SK-N-SH treated with all-trans-retinoic acid at 6 μM for 48 hours (cell line): ENCODE results near the gene ANKRD6.

Source experiments
- ATAC-seq: fragments of 200-7000 bp; cut with Tn5 transposase; 3 replicates; pipeline ENCODE4 v1.9.1; 2020; ENCODE audit warnings: mild to moderate bottlenecking, moderate library complexity
- ARNTL ChIP-seq: fragments of 450-650 bp; formaldehyde crosslinking; IDR thresholded peaks from 2 replicates; pipeline ENCODE4 v1.5.0; 2020; ENCODE audit warnings: low read depth, mild to moderate bottlenecking, moderate library complexity, borderline replicate concordance
- BACH2 ChIP-seq: fragments of 250-450 bp; sonication (Bioruptor Pico); IDR thresholded peaks from 2 replicates; pipeline ENCODE4 v1.9.0; 2021; ENCODE audit warnings: mild to moderate bottlenecking, borderline replicate concordance
- CSDC2 ChIP-seq: fragments of 250-450 bp; sonication (Bioruptor Pico); IDR thresholded peaks from 2 replicates; pipeline ENCODE4 v1.5.0; 2020; ENCODE audit warnings: mild to moderate bottlenecking, moderate library complexity
- OSR1 ChIP-seq: fragments of 250-450 bp; sonication (Bioruptor Pico); IDR thresholded peaks from 2 replicates; pipeline ENCODE4 v1.8.0; 2022; ENCODE audit warnings: moderate library complexity, mild to moderate bottlenecking, inconsistent platforms
- RARB ChIP-seq: fragments of 250-450 bp; sonication (Bioruptor Pico); IDR thresholded peaks from 2 replicates; pipeline ENCODE4 v1.8.0; 2021; ENCODE audit warnings: mild to moderate bottlenecking, moderate library complexity
- SNAI2 ChIP-seq: fragments of 250-450 bp; sonication (Bioruptor Pico); IDR thresholded peaks from 2 replicates; pipeline ENCODE4 v1.5.0; 2020; ENCODE audit warnings: mild to moderate bottlenecking, moderate library complexity
- TOX ChIP-seq: fragments of 250-450 bp; sonication (Bioruptor Pico); IDR thresholded peaks from 2 replicates; pipeline ENCODE4 v1.8.0; 2021; ENCODE audit warnings: mild to moderate bottlenecking, moderate library complexity, borderline replicate concordance
- ZC3H10 ChIP-seq: fragments of 250-450 bp; sonication (Bioruptor Pico); IDR thresholded peaks from 2 replicates; pipeline ENCODE4 v1.5.1; 2021; ENCODE audit warnings: mild to moderate bottlenecking, moderate library complexity
- ZFP30 ChIP-seq: fragments of 450-650 bp; formaldehyde crosslinking; IDR thresholded peaks from 2 replicates; pipeline ENCODE4 v1.5.0; 2022; ENCODE audit warnings: mild to moderate bottlenecking, moderate library complexity
- ZNF565 ChIP-seq: fragments of 450-650 bp; formaldehyde crosslinking; conservative IDR thresholded peaks from 2 replicates; pipeline ENCODE4 v1.5.0; 2020; ENCODE audit warnings: low read depth, mild to moderate bottlenecking, moderate library complexity
- ZNF70 ChIP-seq: fragments of 450-650 bp; formaldehyde crosslinking; IDR thresholded peaks from 2 replicates; pipeline ENCODE4 v1.5.0; 2020; ENCODE audit warnings: mild to moderate bottlenecking, moderate library complexity
- TF ChIP-seq, protein P1 (sequence below): fragments of 250-450 bp; sonication (Bioruptor Pico); IDR thresholded peaks from 2 replicates; pipeline ENCODE4 v1.5.0; 2020; ENCODE audit warnings: mild to moderate bottlenecking, moderate library complexity
- TF ChIP-seq, protein P2 (sequence below): fragments of 250-450 bp; sonication (Bioruptor Pico); IDR thresholded peaks from 2 replicates; pipeline ENCODE4 v1.8.0; 2020; ENCODE audit warnings: mild to moderate bottlenecking, moderate library complexity, borderline replicate concordance
- TF ChIP-seq, protein P3 (sequence below): fragments of 250-450 bp; sonication (Bioruptor Pico); IDR thresholded peaks from 2 replicates; pipeline ENCODE4 v1.5.1; 2020; ENCODE audit warnings: low read depth, mild to moderate bottlenecking, moderate library complexity
- TF ChIP-seq, protein P4 (sequence below): fragments of 250-450 bp; sonication (Bioruptor Pico); IDR thresholded peaks from 2 replicates; pipeline ENCODE4 v1.5.1; 2021; ENCODE audit warnings: mild to moderate bottlenecking, moderate library complexity

ANKRD6 gene

DNA sequence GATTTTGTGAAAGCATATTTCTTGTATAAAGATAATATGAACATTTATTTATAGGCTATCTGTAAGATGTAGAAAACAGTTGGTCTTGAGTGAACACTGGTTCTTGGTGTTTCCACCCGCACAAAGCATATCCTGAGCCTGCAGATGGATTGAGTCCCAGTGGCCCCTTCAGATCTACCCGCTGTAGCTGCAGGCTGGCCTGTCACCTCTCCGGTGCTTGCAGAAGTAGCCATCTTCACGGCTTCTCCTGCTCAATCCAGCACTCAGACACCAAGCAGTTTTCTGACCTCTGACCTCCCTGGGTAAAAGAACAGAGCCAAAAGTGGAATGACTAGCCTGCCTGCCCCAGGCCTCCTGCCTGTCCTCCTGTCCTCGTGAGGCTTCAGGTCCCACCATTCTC lies 182.9 kb downstream of the ANKRD6 start (continued):
- TF ChIP-seq BACH2 (no peak), TOX (no peak), ZNF565 (no peak)
- TF ChIP-seq, protein P1, sequence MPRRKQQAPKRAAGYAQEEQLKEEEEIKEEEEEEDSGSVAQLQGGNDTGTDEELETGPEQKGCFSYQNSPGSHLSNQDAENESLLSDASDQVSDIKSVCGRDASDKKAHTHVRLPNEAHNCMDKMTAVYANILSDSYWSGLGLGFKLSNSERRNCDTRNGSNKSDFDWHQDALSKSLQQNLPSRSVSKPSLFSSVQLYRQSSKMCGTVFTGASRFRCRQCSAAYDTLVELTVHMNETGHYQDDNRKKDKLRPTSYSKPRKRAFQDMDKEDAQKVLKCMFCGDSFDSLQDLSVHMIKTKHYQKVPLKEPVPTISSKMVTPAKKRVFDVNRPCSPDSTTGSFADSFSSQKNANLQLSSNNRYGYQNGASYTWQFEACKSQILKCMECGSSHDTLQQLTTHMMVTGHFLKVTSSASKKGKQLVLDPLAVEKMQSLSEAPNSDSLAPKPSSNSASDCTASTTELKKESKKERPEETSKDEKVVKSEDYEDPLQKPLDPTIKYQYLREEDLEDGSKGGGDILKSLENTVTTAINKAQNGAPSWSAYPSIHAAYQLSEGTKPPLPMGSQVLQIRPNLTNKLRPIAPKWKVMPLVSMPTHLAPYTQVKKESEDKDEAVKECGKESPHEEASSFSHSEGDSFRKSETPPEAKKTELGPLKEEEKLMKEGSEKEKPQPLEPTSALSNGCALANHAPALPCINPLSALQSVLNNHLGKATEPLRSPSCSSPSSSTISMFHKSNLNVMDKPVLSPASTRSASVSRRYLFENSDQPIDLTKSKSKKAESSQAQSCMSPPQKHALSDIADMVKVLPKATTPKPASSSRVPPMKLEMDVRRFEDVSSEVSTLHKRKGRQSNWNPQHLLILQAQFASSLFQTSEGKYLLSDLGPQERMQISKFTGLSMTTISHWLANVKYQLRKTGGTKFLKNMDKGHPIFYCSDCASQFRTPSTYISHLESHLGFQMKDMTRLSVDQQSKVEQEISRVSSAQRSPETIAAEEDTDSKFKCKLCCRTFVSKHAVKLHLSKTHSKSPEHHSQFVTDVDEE = no peak

DNA sequence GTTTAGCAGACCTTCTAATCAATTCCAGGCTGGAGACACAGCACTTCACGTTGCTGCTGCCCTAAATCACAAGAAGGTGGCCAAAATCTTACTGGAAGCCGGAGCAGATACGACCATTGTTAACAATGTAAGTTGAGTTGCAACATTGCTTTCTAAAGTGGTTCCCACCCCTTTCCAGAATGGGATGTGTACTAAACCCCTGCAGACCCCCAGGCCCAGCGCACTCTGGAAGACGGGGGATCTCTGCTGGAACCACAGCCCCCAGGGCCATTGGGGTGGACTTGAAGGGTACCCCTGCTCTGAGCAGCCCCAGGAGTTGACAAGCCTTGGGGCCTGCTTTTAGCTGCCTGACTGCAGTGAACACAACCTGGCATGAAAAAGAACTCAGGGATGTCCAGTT lies 183.6 kb downstream of the ANKRD6 start:
- TF ChIP-seq, protein P2, sequence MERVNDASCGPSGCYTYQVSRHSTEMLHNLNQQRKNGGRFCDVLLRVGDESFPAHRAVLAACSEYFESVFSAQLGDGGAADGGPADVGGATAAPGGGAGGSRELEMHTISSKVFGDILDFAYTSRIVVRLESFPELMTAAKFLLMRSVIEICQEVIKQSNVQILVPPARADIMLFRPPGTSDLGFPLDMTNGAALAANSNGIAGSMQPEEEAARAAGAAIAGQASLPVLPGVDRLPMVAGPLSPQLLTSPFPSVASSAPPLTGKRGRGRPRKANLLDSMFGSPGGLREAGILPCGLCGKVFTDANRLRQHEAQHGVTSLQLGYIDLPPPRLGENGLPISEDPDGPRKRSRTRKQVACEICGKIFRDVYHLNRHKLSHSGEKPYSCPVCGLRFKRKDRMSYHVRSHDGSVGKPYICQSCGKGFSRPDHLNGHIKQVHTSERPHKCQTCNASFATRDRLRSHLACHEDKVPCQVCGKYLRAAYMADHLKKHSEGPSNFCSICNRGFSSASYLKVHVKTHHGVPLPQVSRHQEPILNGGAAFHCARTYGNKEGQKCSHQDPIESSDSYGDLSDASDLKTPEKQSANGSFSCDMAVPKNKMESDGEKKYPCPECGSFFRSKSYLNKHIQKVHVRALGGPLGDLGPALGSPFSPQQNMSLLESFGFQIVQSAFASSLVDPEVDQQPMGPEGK (CRISPR knock-in tag) = no peak
- TF ChIP-seq, protein P3, sequence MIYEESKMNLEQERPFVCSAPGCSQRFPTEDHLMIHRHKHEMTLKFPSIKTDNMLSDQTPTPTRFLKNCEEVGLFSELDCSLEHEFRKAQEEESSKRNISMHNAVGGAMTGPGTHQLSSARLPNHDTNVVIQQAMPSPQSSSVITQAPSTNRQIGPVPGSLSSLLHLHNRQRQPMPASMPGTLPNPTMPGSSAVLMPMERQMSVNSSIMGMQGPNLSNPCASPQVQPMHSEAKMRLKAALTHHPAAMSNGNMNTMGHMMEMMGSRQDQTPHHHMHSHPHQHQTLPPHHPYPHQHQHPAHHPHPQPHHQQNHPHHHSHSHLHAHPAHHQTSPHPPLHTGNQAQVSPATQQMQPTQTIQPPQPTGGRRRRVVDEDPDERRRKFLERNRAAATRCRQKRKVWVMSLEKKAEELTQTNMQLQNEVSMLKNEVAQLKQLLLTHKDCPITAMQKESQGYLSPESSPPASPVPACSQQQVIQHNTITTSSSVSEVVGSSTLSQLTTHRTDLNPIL (CRISPR knock-in tag) = no peak
- TF ChIP-seq ZFP30 (no peak), ZNF70 (CRISPR knock-in tag) (no peak), TOX (no peak), RARB (CRISPR knock-in tag) (no peak), CSDC2 (CRISPR knock-in tag) (no peak)
- TF ChIP-seq, protein P4, sequence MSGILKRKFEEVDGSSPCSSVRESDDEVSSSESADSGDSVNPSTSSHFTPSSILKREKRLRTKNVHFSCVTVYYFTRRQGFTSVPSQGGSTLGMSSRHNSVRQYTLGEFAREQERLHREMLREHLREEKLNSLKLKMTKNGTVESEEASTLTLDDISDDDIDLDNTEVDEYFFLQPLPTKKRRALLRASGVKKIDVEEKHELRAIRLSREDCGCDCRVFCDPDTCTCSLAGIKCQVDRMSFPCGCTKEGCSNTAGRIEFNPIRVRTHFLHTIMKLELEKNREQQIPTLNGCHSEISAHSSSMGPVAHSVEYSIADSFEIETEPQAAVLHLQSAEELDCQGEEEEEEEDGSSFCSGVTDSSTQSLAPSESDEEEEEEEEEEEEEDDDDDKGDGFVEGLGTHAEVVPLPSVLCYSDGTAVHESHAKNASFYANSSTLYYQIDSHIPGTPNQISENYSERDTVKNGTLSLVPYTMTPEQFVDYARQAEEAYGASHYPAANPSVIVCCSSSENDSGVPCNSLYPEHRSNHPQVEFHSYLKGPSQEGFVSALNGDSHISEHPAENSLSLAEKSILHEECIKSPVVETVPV (CRISPR knock-in tag) = no peak
- TF ChIP-seq, all 23 proteins: peak for 0
- ATAC-seq = no peak

DNA sequence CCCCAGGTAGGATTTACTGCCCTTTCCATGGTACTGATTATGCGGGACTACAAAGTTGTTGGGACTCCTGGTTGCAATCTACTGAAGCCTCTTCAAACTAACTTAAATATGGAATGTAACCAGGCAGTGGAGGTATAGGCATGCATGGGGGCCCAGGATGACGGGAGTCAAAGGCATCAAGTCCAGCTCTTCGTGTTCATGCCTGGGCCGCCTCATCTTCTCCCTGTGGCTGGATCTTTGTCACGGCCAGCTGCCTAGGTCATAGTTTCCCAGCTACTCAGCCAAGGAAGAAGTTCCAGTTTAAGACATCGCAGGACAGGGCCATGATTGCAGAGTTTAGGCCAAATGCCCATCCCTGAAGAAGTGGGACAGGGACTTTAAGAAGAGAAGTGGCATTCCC lies 185.1 kb downstream of the ANKRD6 start:
- ATAC-seq = no peak
- TF ChIP-seq SNAI2 (CRISPR knock-in tag) (no peak), ZC3H10 (CRISPR knock-in tag) (no peak), OSR1 (no peak), ARNTL (CRISPR knock-in tag) (no peak), RARB (CRISPR knock-in tag) (no peak)
- TF ChIP-seq, protein P3 (CRISPR knock-in tag) = no peak
- TF ChIP-seq, protein P1 = no peak
- TF ChIP-seq, protein P4 (CRISPR knock-in tag) = no peak
